GM15510 (cell line): ENCODE data around the gene MYG1.

Experiments
- POLR2A ChIP-seq: IDR thresholded peaks from 3 replicates; pipeline ENCODE4 v1.6.1; 2011; ENCODE audit warnings: borderline replicate concordance; ENCODE audit not compliant: insufficient read length; ENCODE audit errors: extremely low read depth

MYG1 gene

GRCh38 chr12:53268630-53269562 is 30.6 kb upstream of the MYG1 start:
- no peak for TF ChIP-seq POLR2A

GRCh38 chr12:53274445-53274844 is 25.1 kb upstream of the MYG1 start:
- TF ChIP-seq POLR2A: no peak

GRCh38 chr12:53276511-53276910 is 23.0 kb upstream of the MYG1 start:
- no peak for TF ChIP-seq POLR2A

- TF ChIP-seq POLR2A: no peak
Measured at GRCh38 chr12:53277981-53278380, 21.5 kb upstream of the MYG1 start.

- no peak for TF ChIP-seq POLR2A
Measured at GRCh38 chr12:53279283-53279869, 20.1 kb upstream of the MYG1 start.

- TF ChIP-seq POLR2A: no peak
Measured at GRCh38 chr12:53279888-53280498, 19.5 kb upstream of the MYG1 start.

- TF ChIP-seq POLR2A: no peak
Measured at GRCh38 chr12:53286448-53286847, 13.0 kb upstream of the MYG1 start.

- TF ChIP-seq POLR2A: no peak
Measured at GRCh38 chr12:53287741-53288216, 11.7 kb upstream of the MYG1 start.

GRCh38 chr12:53288322-53288721 is 11.2 kb upstream of the MYG1 start:
- TF ChIP-seq POLR2A: no peak

GRCh38 chr12:53289891-53290290 is 9.6 kb upstream of the MYG1 start:
- TF ChIP-seq POLR2A: no peak

- no peak for TF ChIP-seq POLR2A
Measured at GRCh38 chr12:53290661-53291060, 8.8 kb upstream of the MYG1 start.

- TF ChIP-seq POLR2A: no peak
Measured at GRCh38 chr12:53292426-53292825, 7.1 kb upstream of the MYG1 start.

GRCh38 chr12:53295070-53295890 is 4.2 kb upstream of the MYG1 start, which contains the start of gene PFDN5:
Gene PFDN5, plus strand, starts transcription at chr12:53295542. Its CDS starts 26 bp downstream, at chr12:53295568.
- peak; percentile 81 for TF ChIP-seq POLR2A

GRCh38 chr12:53295891-53296219 is 3.6 kb upstream of the MYG1 start:
- no peak for TF ChIP-seq POLR2A
